Psoas muscle (tissue), 8 donors: ENCODE data around the gene GRK5. TPM values are rescaled to one million over a fixed set of nuclear protein-coding genes. Genes with fewer than 3 reads are reported as not detected.

Experiments used
- ATAC-seq, 4 donors: fragments of 200-7000 bp; cut with Tn5 transposase; one replicate each; pipeline ENCODE4 v1.9.1; 2020; ENCODE audit warnings: moderate library complexity in 3 of 4, mild to moderate bottlenecking in 2 of 4
- DNase-seq, 2 donors: peaks; one replicate each; pipeline ENCODE4 v3.0.0-alpha.2; 2020
- H3K27ac ChIP-seq: fragments of 200-600 bp; one replicate; pipeline ENCODE4 v1.8.0; 2022
- H3K27me3 ChIP-seq, 3 donors: fragments of 200-600 bp in 1 of 3; one replicate each; pipeline versions ENCODE4 v1.6.1 to v1.8.0; 2013 to 2022; ENCODE audit warnings: low read length in 2 of 3, mild to moderate bottlenecking in 2 of 3, moderate library complexity in 1 of 3; ENCODE audit not compliant: insufficient read depth in 3 of 3
- H3K36me3 ChIP-seq, 2 donors: fragments of 200-600 bp in 1 of 2; one replicate each; pipeline versions ENCODE4 v1.6.1 to v1.8.0; 2013 to 2022; ENCODE audit warnings: low read depth in 1 of 2, mild to moderate bottlenecking in 1 of 2, moderate library complexity in 1 of 2; ENCODE audit not compliant: insufficient read depth in 1 of 2
- H3K4me1 ChIP-seq: fragments of 200-600 bp; one replicate; pipeline ENCODE4 v1.8.0; 2022
- H3K4me3 ChIP-seq: fragments of 200-600 bp; one replicate; pipeline ENCODE4 v1.8.0; 2022; ENCODE audit warnings: mild to moderate bottlenecking
- H3K9me3 ChIP-seq: fragments of 200-600 bp; one replicate; pipeline ENCODE4 v1.8.0; 2022
- WGBS, 3 donors: extraction: QIAGEN DNeasy Blood & Tissue Kit; methylation state at CpG; one replicate each; pipeline versions ENCODE4 v1.1.6 to v1.1.7; 2013; 5-methylcytosine and 5-hydroxymethylcytosine counted together
- intact Hi-C, 2 donors: fragments of 100-400 bp; cut with DNase I; formaldehyde crosslinking; loops; one replicate each; pipeline versions ENCODE4 v1.11.0 to v1.14.2; 2022
- polyA plus RNA-seq, 3 donors: library from polyadenylated mRNA; stranded (reverse); fragments of 200-250 nt; gene quantifications; one replicate each; pipeline ENCODE4 v1.2.3, GENCODE V29; 2013
- total RNA-seq, 4 donors: library from RNA; stranded (reverse); fragmentation: NEBNext Ultra II Directional in 2 of 4; extraction: Animal tissue kit (Norgen Biotek cat#: 25700) in 2 of 4; gene quantifications; one replicate each; pipeline versions ENCODE4 v1.2.1 to v1.2.4, GENCODE V29; 2021 to 2023
- TF ChIP-seq, protein P1 (sequence below): fragments of 200-600 bp; IDR thresholded peaks from one replicate; pipeline ENCODE4 v1.8.0; 2022; ENCODE audit warnings: antibody characterized with exemption
- donor health status: healthy with polysubstance abuse.
- donor health status: DM: no; HTN: no; CAD: no; lungs with moderate emphysema.
- donor health status: Bipolar disorder and iron deficiency.
- donor health status: healthy.
- donor health status: DM: yes; HTN: yes; CAD: no.
- donor health status: DM: no; HTN: no; CAD: no.
- donor health status: DM: no; HTN: no; CAD: no.
- donor health status: DM: yes; HTN: yes; CAD: no.

Gene GRK5
- total and polyA plus RNA-seq, 7 donors = 7.0 to 15.5 (median 8.0) TPM

DNA sequence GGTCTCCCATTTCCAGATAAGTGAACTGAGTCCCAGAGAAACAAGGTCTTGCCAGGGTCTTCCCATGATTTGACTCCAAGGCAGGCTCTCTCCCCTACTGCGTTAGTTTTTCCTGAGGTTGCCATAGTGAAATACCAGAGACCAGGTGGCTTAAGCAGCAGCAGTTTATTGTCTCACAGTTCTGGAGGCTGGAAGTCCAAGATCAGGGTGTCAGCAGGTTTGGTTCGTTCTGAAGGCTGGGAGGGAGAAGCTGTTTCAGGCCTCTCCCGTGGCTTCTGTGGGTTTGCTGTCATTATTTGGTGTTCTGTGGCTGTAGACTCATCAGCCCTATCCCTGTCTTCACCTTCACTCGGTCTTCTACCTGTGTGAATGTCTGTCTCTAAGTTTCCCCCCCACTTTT is 129.9 kb downstream of the GRK5 start:
- peak in 1 of 2 donors; percentile 2 for DNase-seq
- TF ChIP-seq, protein P1, sequence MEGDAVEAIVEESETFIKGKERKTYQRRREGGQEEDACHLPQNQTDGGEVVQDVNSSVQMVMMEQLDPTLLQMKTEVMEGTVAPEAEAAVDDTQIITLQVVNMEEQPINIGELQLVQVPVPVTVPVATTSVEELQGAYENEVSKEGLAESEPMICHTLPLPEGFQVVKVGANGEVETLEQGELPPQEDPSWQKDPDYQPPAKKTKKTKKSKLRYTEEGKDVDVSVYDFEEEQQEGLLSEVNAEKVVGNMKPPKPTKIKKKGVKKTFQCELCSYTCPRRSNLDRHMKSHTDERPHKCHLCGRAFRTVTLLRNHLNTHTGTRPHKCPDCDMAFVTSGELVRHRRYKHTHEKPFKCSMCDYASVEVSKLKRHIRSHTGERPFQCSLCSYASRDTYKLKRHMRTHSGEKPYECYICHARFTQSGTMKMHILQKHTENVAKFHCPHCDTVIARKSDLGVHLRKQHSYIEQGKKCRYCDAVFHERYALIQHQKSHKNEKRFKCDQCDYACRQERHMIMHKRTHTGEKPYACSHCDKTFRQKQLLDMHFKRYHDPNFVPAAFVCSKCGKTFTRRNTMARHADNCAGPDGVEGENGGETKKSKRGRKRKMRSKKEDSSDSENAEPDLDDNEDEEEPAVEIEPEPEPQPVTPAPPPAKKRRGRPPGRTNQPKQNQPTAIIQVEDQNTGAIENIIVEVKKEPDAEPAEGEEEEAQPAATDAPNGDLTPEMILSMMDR = no peak
- Histone ChIP-seq H3K4me1 (peaks cover 7% of the 10 kb centered on the region), H3K4me3 (no peak overlapping the region), H3K27ac (no peak overlapping the region), H3K9me3 (no peaks in the 10 kb centered on the region), H3K36me3 (no peaks in the 10 kb centered on the region), H3K27me3 (no peaks in the 10 kb centered on the region)
- intact Hi-C loops = no loop called here
- WGBS, 3 donors = 71 to 89% (median 74%) methylated on average over 4 of the region's 4 CpGs
- ATAC-seq = no peak

DNA sequence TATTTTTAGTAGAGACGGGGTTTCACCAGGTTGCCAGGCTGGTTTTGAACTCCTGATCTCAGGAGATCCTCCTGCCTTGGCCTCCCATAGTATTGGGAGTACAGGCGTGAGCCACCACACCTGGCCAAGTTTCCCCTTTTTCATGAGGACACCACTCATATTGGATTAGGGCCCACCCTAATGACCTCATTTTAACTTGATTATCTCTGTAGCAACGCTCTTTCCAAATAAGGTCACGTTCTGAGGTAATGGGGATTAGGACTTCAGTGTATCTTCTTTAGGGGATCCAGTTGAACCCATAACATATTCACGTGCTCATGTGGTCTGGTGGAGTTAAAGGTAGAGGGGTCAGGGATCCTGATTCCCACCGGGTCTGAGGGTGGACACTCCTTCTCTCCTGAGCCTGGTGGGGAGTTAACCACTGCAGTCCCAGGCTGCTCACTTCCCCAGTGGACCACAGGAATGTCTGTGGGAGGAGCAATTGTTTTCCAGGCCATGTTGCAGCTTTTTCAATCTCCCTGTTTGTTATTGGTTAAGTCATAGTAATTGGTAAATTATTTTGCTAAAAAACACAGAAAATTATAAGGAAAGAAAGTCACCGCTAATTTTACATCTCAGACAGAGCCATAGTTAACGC is 130.5 kb downstream of the GRK5 start:
- 71 to 79% (median 78%) methylated on average over 8 of the region's 8 CpGs for WGBS, 3 donors
- intact Hi-C loops = no loop called here
- peaks cover 7% of the 10 kb centered on the region for H3K4me1 ChIP-seq
- H3K27ac ChIP-seq = no peak overlapping the region
- no peak overlapping the region for H3K4me3 ChIP-seq
- no peaks in the 10 kb centered on the region for H3K9me3 ChIP-seq
- H3K36me3 ChIP-seq = no peaks in the 10 kb centered on the region
- peak in 1 of 2 donors; percentile 29 for DNase-seq
- TF ChIP-seq, protein P1 = no peak
- ATAC-seq = no peak
- H3K27me3 ChIP-seq = no peaks in the 10 kb centered on the region

DNA sequence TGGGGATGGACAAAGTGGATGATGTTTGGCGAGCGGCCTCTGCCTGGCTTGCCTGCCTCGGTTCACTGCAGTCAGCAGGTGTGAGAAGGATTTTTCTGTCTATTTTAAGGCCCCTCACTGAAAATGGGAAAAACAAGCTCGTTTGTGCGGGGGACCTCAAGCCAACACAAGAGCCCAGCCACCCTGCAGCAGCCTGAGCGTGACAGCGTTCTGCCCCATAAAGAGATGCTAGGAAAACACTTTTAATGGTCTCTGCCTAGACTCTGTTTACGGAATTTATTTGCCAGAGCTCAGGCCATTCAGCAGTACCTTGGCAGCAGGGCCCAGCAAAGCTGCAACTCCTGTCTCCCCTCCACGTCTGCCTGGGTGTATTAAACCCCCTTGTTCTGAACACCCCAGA is 131.7 kb downstream of the GRK5 start:
- TF ChIP-seq, protein P1 = no peak
- Histone ChIP-seq H3K27ac (no peak overlapping the region), H3K36me3 (no peaks in the 10 kb centered on the region), H3K4me1 (peaks cover 7% of the 10 kb centered on the region), H3K27me3 (no peaks in the 10 kb centered on the region), H3K4me3 (no peak overlapping the region), H3K9me3 (no peaks in the 10 kb centered on the region)
- 85 to 94% (median 86%) methylated on average over 9 of the region's 9 CpGs for WGBS, 3 donors
- ATAC-seq = no peak
- peak in 1 of 2 donors; percentile 26 for DNase-seq
- intact Hi-C loops = no loop called here

DNA sequence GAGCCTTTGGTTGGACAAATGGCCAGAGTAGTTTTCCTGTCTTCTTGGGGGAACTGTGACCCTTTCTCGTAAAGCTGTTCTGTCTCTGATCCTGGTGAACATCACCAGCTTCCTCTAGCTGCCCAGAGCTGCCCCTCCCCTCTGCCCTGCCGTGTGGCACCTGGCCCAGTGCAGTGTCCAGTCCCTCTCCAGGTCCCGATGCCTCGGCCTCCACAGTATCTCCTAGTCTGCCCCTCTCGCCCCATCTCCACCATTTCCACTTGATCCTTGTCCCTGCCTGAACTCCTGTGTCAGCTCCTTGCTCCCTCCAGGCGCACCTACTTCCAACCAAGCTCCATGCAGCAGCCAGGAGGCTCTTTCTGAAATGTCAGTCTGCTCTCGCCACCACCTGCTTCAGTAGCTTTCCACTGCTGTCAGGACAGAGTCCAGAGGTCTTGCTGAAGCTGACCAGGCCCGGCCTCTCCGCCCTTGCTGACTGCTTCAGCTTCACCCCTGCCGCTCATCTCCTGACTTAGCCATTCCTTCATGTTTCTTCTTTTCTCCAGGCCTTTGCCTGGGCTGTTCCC is 133.6 kb downstream of the GRK5 start:
- TF ChIP-seq, protein P1 = no peak
- DNase-seq (peak in 1 of 2 donors; percentile 42), ATAC-seq (peak; percentile 13 to 47 (median 18))
- peaks cover 7% of the 10 kb centered on the region for H3K4me1 ChIP-seq
- H3K27ac ChIP-seq = no peak overlapping the region
- H3K9me3 ChIP-seq = no peaks in the 10 kb centered on the region
- H3K4me3 ChIP-seq = no peak overlapping the region
- H3K27me3 ChIP-seq = no peaks in the 10 kb centered on the region
- no peaks in the 10 kb centered on the region for H3K36me3 ChIP-seq
- 32 to 57% (median 37%) methylated on average over 10 of the region's 10 CpGs for WGBS, 3 donors
- intact Hi-C loops = no loop called here
